A549 (cell line): ENCODE data around the gene PLCB2. TPM values are rescaled to one million over a fixed set of nuclear protein-coding genes. Genes with fewer than 3 reads are reported as not detected.

Experiments
- ATAC-seq, 2 experiments: fragments of 200-7000 bp in 1 of 2; fragments of >200 bp in 1 of 2; cut with Nextera tagmentation in 1 of 2; cut with Tn5 transposase in 1 of 2; 3 replicates each; pipeline versions ENCODE4 v1.8.0 to v1.9.1; 2018 to 2020; ENCODE audit warnings: mild to moderate bottlenecking in 1 of 2, moderate library complexity in 1 of 2
- CTCF ChIA-PET: fragments of 300-600 bp; sonication (Branson Sonifier 250); formaldehyde crosslinking; extraction: SDS; loops from one replicate; lab custom pipeline; 2021; ENCODE audit warnings: antibody characterized with exemption, inconsistent platforms; lab: Yijun Ruan, JAX
- POLR2A ChIA-PET: fragments of 350-600 bp; formaldehyde crosslinking; extraction: SDS; loops from one replicate; lab custom pipeline; 2021; ENCODE audit warnings: antibody characterized with exemption, inconsistent platforms; lab: Yijun Ruan, JAX
- DNase-seq, 2 experiments: peaks; one replicate each; pipeline versions ENCODE4 v3.0.0 to v3.0.0-alpha.2; 2011 to 2016; ENCODE audit warnings: low read depth in 1 of 2, low spot score in 1 of 2
- FAIRE-seq: peaks from 2 replicates; lab custom pipeline; 2011; peaks lifted over from hg19 to GRCh38; lab: Jason Lieb, UNC
- H3K27ac ChIP-seq, 2 experiments: fragments of >200 bp; sonication (Bioruptor Twin); formaldehyde crosslinking; 3 replicates each; pipeline ENCODE4 v1.5.1; 2016 to 2017
- H3K4me1 ChIP-seq: fragments of >200 bp; sonication (Bioruptor Twin); formaldehyde crosslinking; 3 replicates; pipeline ENCODE4 v1.6.1; 2016
- H3K4me2 ChIP-seq: fragments of >200 bp; sonication (Bioruptor Twin); formaldehyde crosslinking; 3 replicates; pipeline ENCODE4 v1.6.1; 2016
- H3K4me3 ChIP-seq: fragments of >200 bp; sonication (Bioruptor Twin); formaldehyde crosslinking; 3 replicates; pipeline ENCODE4 v1.5.1; 2016
- H3K9me3 ChIP-seq: fragments of >200 bp; sonication (Bioruptor Twin); formaldehyde crosslinking; 3 replicates; pipeline ENCODE4 v1.6.1; 2016
- BHLHE40 ChIP-seq: IDR thresholded peaks from 2 replicates; pipeline ENCODE4 v1.6.1; 2012; ENCODE audit warnings: low read depth, low read length, inconsistent platforms
- CBX2 ChIP-seq: fragments of 200-600 bp; sonication (generic); IDR thresholded peaks from 2 replicates; pipeline ENCODE4 v1.6.1; 2016; ENCODE audit warnings: low read depth, mild to moderate bottlenecking, borderline replicate concordance
- CTCF ChIP-seq: fragments of >200 bp; sonication (Bioruptor Twin); formaldehyde crosslinking; IDR thresholded peaks from 3 replicates; pipeline ENCODE4 v1.5.1; 2016
- ELK1 ChIP-seq: fragments of 150-350 bp; IDR thresholded peaks from 2 replicates; pipeline ENCODE4 v1.6.1; 2014; ENCODE audit warnings: low read depth, mild to moderate bottlenecking, low read length
- HMGXB4 ChIP-seq: fragments of 250-450 bp; sonication (Bioruptor Pico); IDR thresholded peaks from 2 replicates; pipeline ENCODE4 v1.5.0; 2021; ENCODE audit warnings: mild to moderate bottlenecking, moderate library complexity, borderline replicate concordance
- HOXA7 ChIP-seq: fragments of 250-450 bp; sonication (Bioruptor Pico); IDR thresholded peaks from 2 replicates; pipeline ENCODE4 v1.5.0; 2020; ENCODE audit warnings: mild to moderate bottlenecking, moderate library complexity
- KDM1A ChIP-seq: fragments of 200-600 bp; sonication (generic); IDR thresholded peaks from 2 replicates; pipeline ENCODE4 v1.6.1; 2016; ENCODE audit warnings: low read depth, mild to moderate bottlenecking
- MAX ChIP-seq: IDR thresholded peaks from 2 replicates; pipeline ENCODE4 v1.6.1; 2012
- NFE2L2 ChIP-seq: fragments of 150-350 bp; conservative IDR thresholded peaks from 2 replicates; pipeline ENCODE4 v1.6.1; 2014; ENCODE audit warnings: low read length
- NPAS2 ChIP-seq: fragments of 250-450 bp; sonication (Bioruptor Pico); IDR thresholded peaks from 2 replicates; pipeline ENCODE4 v1.8.0; 2022; ENCODE audit warnings: mild to moderate bottlenecking, moderate library complexity, borderline replicate concordance
- NR3C1 ChIP-seq: fragments of >200 bp; sonication (Bioruptor Twin); formaldehyde crosslinking; IDR thresholded peaks from 3 replicates; pipeline ENCODE4 v1.6.1; 2017
- PHF8 ChIP-seq: fragments of 200-600 bp; sonication (generic); IDR thresholded peaks from 2 replicates; pipeline ENCODE4 v1.6.1; 2016; ENCODE audit warnings: low read depth, mild to moderate bottlenecking, antibody characterized with exemption, moderate library complexity, borderline replicate concordance
- RAD21 ChIP-seq, 2 experiments: fragments of >200 bp in 1 of 2; sonication (Bioruptor Twin) in 1 of 2; formaldehyde crosslinking in 1 of 2; IDR thresholded peaks in 1 of 2; conservative IDR thresholded peaks in 1 of 2; 2 replicates in 1 of 2; 3 replicates in 1 of 2; pipeline ENCODE4 v1.6.1; 2012 to 2018; ENCODE audit warnings: inconsistent platforms in 1 of 2
- RCOR1 ChIP-seq: fragments of 150-350 bp; IDR thresholded peaks from 2 replicates; pipeline ENCODE4 v1.6.1; 2014; ENCODE audit warnings: antibody characterized with exemption, low read length, low read depth
- REST ChIP-seq: fragments of 200-600 bp; sonication (generic); IDR thresholded peaks from 2 replicates; pipeline ENCODE4 v1.6.1; 2016; ENCODE audit warnings: antibody characterized with exemption, mild to moderate bottlenecking, moderate library complexity
- RNF2 ChIP-seq: fragments of 200-600 bp; sonication (generic); IDR thresholded peaks from 2 replicates; pipeline ENCODE4 v1.6.1; 2016; ENCODE audit warnings: low read depth, mild to moderate bottlenecking, antibody characterized with exemption, moderate library complexity, borderline replicate concordance
- TP53 ChIP-seq: fragments of 250-450 bp; sonication (Bioruptor Pico); IDR thresholded peaks from 2 replicates; pipeline ENCODE4 v1.5.0; 2021; ENCODE audit warnings: mild to moderate bottlenecking, moderate library complexity
- USF2 ChIP-seq: fragments of 450-650 bp; IDR thresholded peaks from 2 replicates; pipeline ENCODE4 v1.6.1; 2014; ENCODE audit warnings: antibody characterized with exemption
- ZFP36 ChIP-seq: fragments of 450-650 bp; IDR thresholded peaks from 2 replicates; pipeline ENCODE4 v1.6.1; 2014; ENCODE audit warnings: borderline replicate concordance; ENCODE audit not compliant: partially characterized antibody
- WGBS: methylation state at CpG from one replicate; pipeline ENCODE4 v1.1.6; 2017; ENCODE audit errors: missing lambda C conversion rate; 5-methylcytosine and 5-hydroxymethylcytosine counted together
- polyA plus RNA-seq, 4 experiments: library from polyadenylated mRNA; depleted of rRNA in 3 of 4; stranded (reverse); fragments of >200 nt; fragmentation: RNase III in 1 of 4; extraction: RNeasy Plus Mini Kit Qiagen cat#74134 plus additional on column Dnase treatment in 1 of 4; gene quantifications; 2 replicates in 3 of 4; 3 replicates in 1 of 4; pipeline ENCODE4 v1.2.3, GENCODE V29; 2011 to 2017

The PLCB2 gene
- polyA plus RNA-seq, 2 of the 4 experiments (the other 2 are of a cell fraction): 0.30 to 0.49 TPM

- TF ChIP-seq REST (no peak), MAX (no peak), TP53 (CRISPR knock-in tag) (no peak), USF2 (no peak), NFE2L2 (no peak), RCOR1 (no peak), CBX2 (no peak), PHF8 (no peak), RAD21 (conservative IDR thresholded peaks at IDR 0.05 in 1 of 2, IDR thresholded peaks at IDR 0.05 in 1 of 2) (no peak), NR3C1 (no peak), ELK1 (no peak), NPAS2 (CRISPR knock-in tag) (no peak), ZFP36 (no peak), RNF2 (no peak), BHLHE40 (no peak), KDM1A (no peak)
- TF ChIP-seq, all 56 proteins: peak for 0
- no peak for DNase-seq
- CTCF ChIA-PET: interaction anchor here (0.7 to 19.1 kb wide), 5 partner anchors 10 to 165 kb away, joined by 3 to 248 read pairs (median 8); no protein-coding TSS in a partner anchor
- no peak for FAIRE-seq
- H3K4me3 ChIP-seq: no peak overlapping the region
- H3K4me2 ChIP-seq: no peak overlapping the region
- no peaks in the 10 kb centered on the region for H3K9me3 ChIP-seq
- WGBS: 67% methylated on average over 7 of the region's 9 CpGs
- POLR2A ChIA-PET: no interaction called here
- no peak; a peak in 1 of 6 replicates for ATAC-seq
- no peak overlapping the region for H3K27ac ChIP-seq
- H3K4me1 ChIP-seq: peaks cover 5% of the 10 kb centered on the region; the same call in 1 of the 3 replicates
Observed at GRCh38 chr15:40257656-40258450, 49.9 kb downstream of the PLCB2 start.

- CTCF ChIA-PET: interaction anchor here (0.8 to 19.1 kb wide), 5 partner anchors 11 to 211 kb away, joined by 3 to 248 read pairs (median 8); no protein-coding TSS in a partner anchor
- Histone ChIP-seq H3K4me2 (no peak overlapping the region), H3K27ac (no peak overlapping the region), H3K4me1 (peaks cover 5% of the 10 kb centered on the region; the same call in 1 of the 3 replicates), H3K4me3 (no peak overlapping the region), H3K9me3 (no peaks in the 10 kb centered on the region)
- POLR2A ChIA-PET: no interaction called here
- FAIRE-seq: no peak
- 87% methylated on average over 17 of the region's 17 CpGs for WGBS
- TF ChIP-seq HOXA7 (CRISPR knock-in tag) (no peak), HMGXB4 (CRISPR knock-in tag) (no peak), CTCF (no peak)
- ATAC-seq: 0 out of 6 replicates have a peak, but pooled peaks of 1 of the 2 experiments have one; percentile 19
- DNase-seq: no peak
Observed at GRCh38 chr15:40256638-40257235, 51.0 kb downstream of the PLCB2 start.
